ENCODE data around the gene SPATA24. TPM values are rescaled to one million over a fixed set of nuclear protein-coding genes. Genes with fewer than 3 reads are reported as not detected.
A peak's percentile ranks its signal among the peaks of the same experiment; 100 is the strongest.

The SPATA24 gene
- 1 to 10 TPM; 2.1 to 7.6 (median 3.7) TPM for total RNA-seq
- polyA plus RNA-seq: 1 to 10 TPM; 8.5 to 9.5 (median 9.0) TPM
- long read RNA-seq, donor 1, partial matches to known transcripts: 0 of 1 reads
- long read RNA-seq, donor 1, other reads (novel, unspliced or antisense): 0 of 1 reads
- long read RNA-seq, donor 2, partial matches to known transcripts: 0 of 5 reads
- long read RNA-seq, donor 2, other reads (novel, unspliced or antisense): 0 of 5 reads

DNA sequence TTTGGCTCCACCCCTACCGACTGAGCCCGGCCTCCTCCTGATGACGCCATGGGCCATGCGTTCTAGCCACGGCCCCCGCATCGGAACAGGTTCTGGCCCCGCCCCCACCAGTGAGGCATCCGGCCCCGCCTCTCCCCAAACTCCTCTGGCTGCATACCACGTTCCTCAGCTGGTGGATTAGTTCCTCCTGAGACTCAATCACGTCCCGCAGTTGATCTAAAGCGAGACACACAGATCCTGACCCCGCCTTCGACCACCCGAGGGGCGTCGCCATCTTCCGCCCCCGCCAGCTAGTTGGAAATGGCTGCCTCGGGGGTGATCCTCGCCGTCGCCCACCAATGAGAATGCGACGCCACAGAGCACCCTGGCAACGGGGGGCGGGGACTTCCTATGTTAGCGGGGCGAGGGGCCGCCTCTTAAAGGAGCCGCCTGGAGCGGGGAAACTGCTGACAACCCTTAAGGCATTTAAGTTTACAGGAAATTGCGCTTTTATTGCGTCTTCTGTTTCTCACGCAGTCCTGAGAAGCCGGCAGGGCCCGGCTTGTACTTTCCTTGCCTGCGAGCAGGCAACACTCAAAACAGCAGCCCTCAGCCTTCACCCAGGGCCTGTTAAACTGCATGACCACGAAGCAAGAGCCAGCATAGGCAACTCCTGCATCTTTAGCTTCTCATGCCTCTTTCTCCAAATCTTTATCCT is at the start of gene SPATA24:
TSS of gene SPATA24 (minus strand) at position 303 of the 697 bp plus-strand sequence. CDS start at position 274, 29 bp downstream.
- intact Hi-C loops (cut with DNase I; ENCODE audit: low total_unique reads): no loop called here
- DNase-seq: peak; percentile 99
- Histone ChIP-seq H3K36me3 (peaks cover 0 to 16% (median 0%) of the 10 kb centered on the region in 6 donors), H3K9me3 (no peaks in the 10 kb centered on the region), H3K27ac (peak within 1 kb of the TSS; percentile 77 to 95 (median 92)), H3K4me1 (peaks cover 9 to 39% (median 26%) of the 10 kb centered on the region in 6 donors), H3K27me3 (replicated peaks in 1 of 7) (no peaks in the 10 kb centered on the region), H3K4me3 (peak within 1 kb of the TSS; percentile 41 to 73 (median 53))
- TF ChIP-seq POLR2A (IDR thresholded peaks at IDR 0.05) (peak in 1 of 3 donors; percentile 15), POLR2AphosphoS5 (IDR thresholded peaks at IDR 0.05) (peak; percentile 80 to 89 (median 86))
- TF ChIP-seq, protein P1, sequence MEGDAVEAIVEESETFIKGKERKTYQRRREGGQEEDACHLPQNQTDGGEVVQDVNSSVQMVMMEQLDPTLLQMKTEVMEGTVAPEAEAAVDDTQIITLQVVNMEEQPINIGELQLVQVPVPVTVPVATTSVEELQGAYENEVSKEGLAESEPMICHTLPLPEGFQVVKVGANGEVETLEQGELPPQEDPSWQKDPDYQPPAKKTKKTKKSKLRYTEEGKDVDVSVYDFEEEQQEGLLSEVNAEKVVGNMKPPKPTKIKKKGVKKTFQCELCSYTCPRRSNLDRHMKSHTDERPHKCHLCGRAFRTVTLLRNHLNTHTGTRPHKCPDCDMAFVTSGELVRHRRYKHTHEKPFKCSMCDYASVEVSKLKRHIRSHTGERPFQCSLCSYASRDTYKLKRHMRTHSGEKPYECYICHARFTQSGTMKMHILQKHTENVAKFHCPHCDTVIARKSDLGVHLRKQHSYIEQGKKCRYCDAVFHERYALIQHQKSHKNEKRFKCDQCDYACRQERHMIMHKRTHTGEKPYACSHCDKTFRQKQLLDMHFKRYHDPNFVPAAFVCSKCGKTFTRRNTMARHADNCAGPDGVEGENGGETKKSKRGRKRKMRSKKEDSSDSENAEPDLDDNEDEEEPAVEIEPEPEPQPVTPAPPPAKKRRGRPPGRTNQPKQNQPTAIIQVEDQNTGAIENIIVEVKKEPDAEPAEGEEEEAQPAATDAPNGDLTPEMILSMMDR (IDR thresholded peaks at IDR 0.05 in 8 of 11, conservative IDR thresholded peaks at IDR 0.05 in 3 of 11): peak in 3 of 11 experiments; percentile 7 to 14 (median 9)
- 0 to 1% (median 1%) methylated on average over 35 to 41 of the region's 41 CpGs for WGBS, 5 donors

DNA sequence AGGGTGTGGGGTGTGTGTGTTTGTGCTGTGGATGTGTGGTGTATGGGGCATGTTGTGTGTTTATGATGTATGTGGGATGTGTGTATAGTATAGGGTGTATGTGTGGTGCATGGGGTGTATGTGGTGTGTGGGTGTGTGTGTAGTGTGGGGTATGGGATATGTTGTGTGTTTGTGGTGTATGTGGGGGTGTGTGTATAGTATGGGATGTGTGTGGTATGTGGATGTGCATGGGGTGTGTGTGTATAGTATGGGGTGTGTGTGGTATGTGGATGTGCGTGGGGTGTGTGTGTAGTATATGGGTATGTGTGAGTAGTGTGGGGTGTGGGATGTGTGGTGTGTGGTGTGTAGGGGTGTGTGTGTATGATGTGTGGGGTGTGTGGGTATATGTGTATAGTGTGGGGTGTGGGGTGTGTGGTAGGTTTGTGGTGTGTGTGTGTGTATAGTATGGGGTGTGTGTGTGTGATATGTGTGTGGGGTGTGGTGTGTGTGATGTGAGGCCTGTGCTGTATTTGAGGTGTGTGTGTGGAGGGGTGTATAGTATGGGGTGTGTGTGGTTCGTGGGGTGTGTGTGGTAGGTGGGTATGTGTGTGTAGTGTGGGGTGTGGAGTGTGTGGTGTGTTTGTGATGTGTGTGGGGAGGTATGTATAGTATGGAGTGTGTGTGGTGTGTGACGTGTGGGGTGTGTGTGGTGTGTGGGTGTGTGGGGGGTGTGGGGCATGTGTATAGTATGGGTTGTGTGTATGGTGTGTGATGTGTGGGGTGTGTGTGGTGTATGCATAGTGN is 48.2 kb upstream of the SPATA24 start:
- H3K9me3 ChIP-seq: no peaks in the 10 kb centered on the region
- TF ChIP-seq, protein P1 (IDR thresholded peaks at IDR 0.05 in 8 of 11, conservative IDR thresholded peaks at IDR 0.05 in 3 of 11): no peak
- no peak for TF ChIP-seq POLR2A (IDR thresholded peaks at IDR 0.05)
- TF ChIP-seq POLR2AphosphoS5 (IDR thresholded peaks at IDR 0.05): no peak
- 74 to 83% (median 83%) methylated on average over 3 of the region's 3 CpGs for WGBS, 5 donors
- no peaks in the 10 kb centered on the region for H3K27me3 ChIP-seq (replicated peaks in 1 of 7)
- no peak for DNase-seq
- peaks cover 0 to 2% (median 0%) of the 10 kb centered on the region in 6 donors for H3K4me1 ChIP-seq
- peak overlapping the region in 1 of 8 donors; percentile 40 for H3K27ac ChIP-seq
- H3K36me3 ChIP-seq: peaks cover 0 to 62% (median 0%) of the 10 kb centered on the region in 6 donors
- no peak overlapping the region for H3K4me3 ChIP-seq
- intact Hi-C loops (cut with DNase I; ENCODE audit: low total_unique reads): no loop called here

- no peaks in the 10 kb centered on the region for H3K9me3 ChIP-seq
- no peak overlapping the region for H3K27ac ChIP-seq
- DNase-seq: no peak
- no peak overlapping the region for H3K4me3 ChIP-seq
- no peaks in the 10 kb centered on the region for H3K4me1 ChIP-seq
- peaks cover 0 to 53% (median 0%) of the 10 kb centered on the region in 6 donors for H3K36me3 ChIP-seq
- WGBS, 5 donors: 81 to 95% (median 86%) methylated on average over 2 of the region's 2 CpGs
- intact Hi-C loops (cut with DNase I; ENCODE audit: low total_unique reads): no loop called here
- H3K27me3 ChIP-seq (replicated peaks in 1 of 7): no peaks in the 10 kb centered on the region
- TF ChIP-seq, protein P1 (IDR thresholded peaks at IDR 0.05 in 8 of 11, conservative IDR thresholded peaks at IDR 0.05 in 3 of 11): no peak
- TF ChIP-seq POLR2AphosphoS5 (IDR thresholded peaks at IDR 0.05) (no peak), POLR2A (IDR thresholded peaks at IDR 0.05) (no peak)
Measured at GRCh38 chr5:139451176-139451575, 47.3 kb upstream of the SPATA24 start.
